ENCODE data around the gene NADK2.

The NADK2 gene

GRCh38 chr5:36146390-36146789 is 95.3 kb downstream of the NADK2 start:
- Histone ChIP-seq H3K27ac (no peak overlapping the region), H3K4me3 (no peak overlapping the region)
- no peak for DNase-seq (ENCODE audit: low spot score)
- TF ChIP-seq CTCF (IDR thresholded peaks at IDR 0.05), result no peak

- DNase-seq (ENCODE audit: low spot score), result no peak
- H3K27ac ChIP-seq, result no peak overlapping the region
- H3K4me3 ChIP-seq, result no peak overlapping the region
- TF ChIP-seq CTCF (IDR thresholded peaks at IDR 0.05), result no peak
Observed at GRCh38 chr5:36145311-36145710, 96.4 kb downstream of the NADK2 start.
